ENCODE results near the gene KPNA4. TPM values are rescaled to one million over a fixed set of nuclear protein-coding genes. Genes with fewer than 3 reads are reported as not detected.

KPNA4 gene
- total RNA-seq, 1 experiment from 2014 or later, result 76.7 TPM

- Mint-ChIP-seq H3K4me3 (no peak overlapping the region), H3K9me3 (no peaks in the 10 kb centered on the region), H3K27me3 (ENCODE audit: low read depth) (no peaks in the 10 kb centered on the region; the same call in none of the 2 replicates), H3K27ac (no peak overlapping the region), H3K36me3 (ENCODE audit: insufficient read depth in 1 of 3, low read depth in 3 of 3) (no peaks in the 10 kb centered on the region), H3K4me1 (no peaks in the 10 kb centered on the region)
- no peaks in the 10 kb centered on the region for H3K9me3 ChIP-seq (ENCODE audit: control insufficient read depth, low read depth, low read length)
- H3K23ac ChIP-seq (ENCODE audit: insufficient read length, low read depth, low read length), result no peak overlapping the region
- H3K4ac ChIP-seq (ENCODE audit: low read depth, low read length), result no peak overlapping the region
- no peak overlapping the region for H2BK5ac ChIP-seq (ENCODE audit: insufficient read length, low read length)
- no peak overlapping the region for H3K27ac ChIP-seq (ENCODE audit: insufficient read length, low read depth, low read length)
- no peak overlapping the region for H3K14ac ChIP-seq (ENCODE audit: insufficient read depth, low read length)
- TF ChIP-seq CTCF (conservative IDR thresholded peaks at IDR 0.05), result no peak
- H3K18ac ChIP-seq (ENCODE audit: insufficient read length, low read depth, low read length), result no peak overlapping the region
- no peaks in the 10 kb centered on the region for H3K23me2 ChIP-seq (ENCODE audit: insufficient read length, low read depth, low read length, poor library complexity, severe bottlenecking)
- no peak overlapping the region for H3K56ac ChIP-seq (ENCODE audit: insufficient read length, low read depth, low read length)
- H3K4me2 ChIP-seq (ENCODE audit: insufficient read depth, insufficient read length, low read length), result no peak overlapping the region
- H2AK5ac ChIP-seq (ENCODE audit: insufficient read length, low read length), result no peak overlapping the region
- no peak overlapping the region for H3T11ph ChIP-seq (ENCODE audit: low read length)
- no peak overlapping the region for H2BK12ac ChIP-seq (ENCODE audit: insufficient read length, low read depth, low read length)
- H3K79me2 ChIP-seq (ENCODE audit: insufficient read depth, low read length), result no peaks in the 10 kb centered on the region
- no peak for DNase-seq
- no peak overlapping the region for H3K9ac ChIP-seq (ENCODE audit: extremely low read depth, insufficient read length, low read length)
- no CpG with 5 or more reads among the region's 2 CpGs for WGBS (ENCODE audit: extremely low coverage, insufficient read length, low lambda C conversion rate)
- no peak overlapping the region for H2BK15ac ChIP-seq (ENCODE audit: low read depth, low read length)
- no peaks in the 10 kb centered on the region for H4K20me1 ChIP-seq (ENCODE audit: control insufficient read depth, insufficient read depth, insufficient read length)
- H4K5ac ChIP-seq (ENCODE audit: insufficient read length, low read depth, low read length), result no peak overlapping the region
- no peak overlapping the region for H2AFZ ChIP-seq (ENCODE audit: low read length)
- no peaks in the 10 kb centered on the region for H3K79me1 ChIP-seq (ENCODE audit: insufficient read depth, low read depth, low read length, poor library complexity, severe bottlenecking)
- no peak overlapping the region for H4K91ac ChIP-seq (ENCODE audit: insufficient read length, low read depth, low read length)
- no peak overlapping the region for H2BK120ac ChIP-seq (ENCODE audit: low read depth, low read length, poor library complexity, severe bottlenecking)
- H4K8ac ChIP-seq (replicated peaks; ENCODE audit: insufficient read length, low read depth, low read length), result no peak overlapping the region
- H3K27me3 ChIP-seq (ENCODE audit: insufficient read depth, low read length), result no peaks in the 10 kb centered on the region
- H2BK20ac ChIP-seq (ENCODE audit: low read depth, low read length, poor library complexity, severe bottlenecking), result no peak overlapping the region
- no peaks in the 10 kb centered on the region for H3K4me1 ChIP-seq (ENCODE audit: insufficient read depth, low read length)
Observed at GRCh38 chr3:160608870-160609269, 43.5 kb upstream of the KPNA4 start.
